ENCODE data around the gene FRAT1. TPM values are rescaled to one million over a fixed set of nuclear protein-coding genes. Genes with fewer than 3 reads are reported as not detected.
A peak's percentile ranks its signal among the peaks of the same experiment; 100 is the strongest.
"Not testable (repeated sequence)": the region's sequence is repeated elsewhere in the genome, so short reads cannot be mapped to it uniquely, and the experiment has no call there.

FRAT1 gene
- total RNA-seq, 2 donors from 2014 or later: 24.4 to 26.5 TPM

GRCh38 chr10:97333601-97334369, 14.7 kb downstream of the FRAT1 start:
- H3K9me3 ChIP-seq (ENCODE audit: control insufficient read depth, low read length, poor library complexity, severe bottlenecking): no peaks in the 10 kb centered on the region
- DNase-seq (peak in 1 of 3 donors; percentile 12), ATAC-seq (peak; percentile 23)
- peaks cover 9% of the 10 kb centered on the region for H3K27me3 Mint-ChIP-seq
- H3K4me1 Mint-ChIP-seq: peaks cover 32% of the 10 kb centered on the region
- peaks cover 4% of the 10 kb centered on the region for H3K36me3 Mint-ChIP-seq (ENCODE audit: low read depth)
- peak overlapping the region; percentile 92 for H3K27ac Mint-ChIP-seq
- peak overlapping the region; percentile 95 for H3K4me3 Mint-ChIP-seq

GRCh38 chr10:97334370-97335175, 15.5 kb downstream of the FRAT1 start, which contains the start of gene FRAT2:
Gene FRAT2 (minus strand): TSS chr10:97334729. CDS start chr10:97334572, 157 bp downstream.
- peak within 1 kb of the TSS; percentile 95 for H3K4me3 Mint-ChIP-seq
- H3K27me3 Mint-ChIP-seq: peaks cover 9% of the 10 kb centered on the region
- H3K9me3 ChIP-seq (ENCODE audit: control insufficient read depth, low read length, poor library complexity, severe bottlenecking): no peaks in the 10 kb centered on the region
- ATAC-seq (peak; percentile 92), DNase-seq (peak; percentile 79 to 83 (median 82))
- H3K36me3 Mint-ChIP-seq (ENCODE audit: low read depth): peaks cover 4% of the 10 kb centered on the region
- peaks cover 31% of the 10 kb centered on the region for H3K4me1 Mint-ChIP-seq
- H3K27ac Mint-ChIP-seq: peak within 1 kb of the TSS; percentile 92

GRCh38 chr10:97335188-97335619, 16.1 kb downstream of the FRAT1 start:
- ATAC-seq (no peak), DNase-seq (no peak)
- Mint-ChIP-seq H3K27me3 (peaks cover 9% of the 10 kb centered on the region), H3K4me3 (no peak overlapping the region), H3K4me1 (peaks cover 26% of the 10 kb centered on the region), H3K27ac (peak overlapping the region; percentile 16), H3K36me3 (ENCODE audit: low read depth) (peaks cover 2% of the 10 kb centered on the region)
- H3K9me3 ChIP-seq (ENCODE audit: control insufficient read depth, low read length, poor library complexity, severe bottlenecking): no peaks in the 10 kb centered on the region

- no peaks in the 10 kb centered on the region for H3K9me3 ChIP-seq (ENCODE audit: control insufficient read depth, low read length, poor library complexity, severe bottlenecking)
- Mint-ChIP-seq H3K27ac (peak overlapping the region; percentile 16), H3K4me1 (peaks cover 24% of the 10 kb centered on the region), H3K4me3 (peak overlapping the region; percentile 43), H3K27me3 (peaks cover 9% of the 10 kb centered on the region), H3K36me3 (ENCODE audit: low read depth) (peaks cover 2% of the 10 kb centered on the region)
- DNase-seq (no peak), ATAC-seq (no peak)
Observed at GRCh38 chr10:97336006-97336405, 16.9 kb downstream of the FRAT1 start.

- H3K36me3 Mint-ChIP-seq (ENCODE audit: low read depth): no peaks in the 10 kb centered on the region
- no peak overlapping the region for H3K27ac Mint-ChIP-seq
- peaks cover 21% of the 10 kb centered on the region for H3K4me1 Mint-ChIP-seq
- H3K4me3 Mint-ChIP-seq: no peak overlapping the region
- H3K9me3 ChIP-seq (ENCODE audit: control insufficient read depth, low read length, poor library complexity, severe bottlenecking): no peaks in the 10 kb centered on the region
- DNase-seq (no peak), ATAC-seq (no peak)
- H3K27me3 Mint-ChIP-seq: peaks cover 9% of the 10 kb centered on the region
Observed at GRCh38 chr10:97336446-97336845, 17.4 kb downstream of the FRAT1 start.

- Mint-ChIP-seq H3K4me3 (no peak overlapping the region), H3K36me3 (ENCODE audit: low read depth) (no peaks in the 10 kb centered on the region), H3K27ac (no peak overlapping the region), H3K27me3 (peaks cover 9% of the 10 kb centered on the region), H3K4me1 (peaks cover 14% of the 10 kb centered on the region)
- DNase-seq (no peak), ATAC-seq (no peak)
- H3K9me3 ChIP-seq (ENCODE audit: control insufficient read depth, low read length, poor library complexity, severe bottlenecking): no peaks in the 10 kb centered on the region
Observed at GRCh38 chr10:97336942-97337831, 18.1 kb downstream of the FRAT1 start.

- Mint-ChIP-seq H3K4me1 (peaks cover 6% of the 10 kb centered on the region), H3K27ac (no peak overlapping the region), H3K27me3 (peaks cover 9% of the 10 kb centered on the region), H3K4me3 (no peak overlapping the region), H3K36me3 (ENCODE audit: low read depth) (no peaks in the 10 kb centered on the region)
- no peaks in the 10 kb centered on the region for H3K9me3 ChIP-seq (ENCODE audit: control insufficient read depth, low read length, poor library complexity, severe bottlenecking)
- no peak for DNase-seq
- ATAC-seq: no peak
Observed at GRCh38 chr10:97338041-97338440, 19.0 kb downstream of the FRAT1 start.

GRCh38 chr10:97341416-97341815, 22.3 kb downstream of the FRAT1 start:
- Mint-ChIP-seq H3K27ac (no peak overlapping the region), H3K4me1 (peaks cover 3% of the 10 kb centered on the region), H3K36me3 (ENCODE audit: low read depth) (no peaks in the 10 kb centered on the region), H3K4me3 (no peak overlapping the region), H3K27me3 (peaks cover 9% of the 10 kb centered on the region)
- ATAC-seq (no peak), DNase-seq (no peak)
- no peaks in the 10 kb centered on the region for H3K9me3 ChIP-seq (ENCODE audit: control insufficient read depth, low read length, poor library complexity, severe bottlenecking)

- H3K27me3 Mint-ChIP-seq; H3K36me3 Mint-ChIP-seq (ENCODE audit: low read depth); DNase-seq; H3K9me3 ChIP-seq (ENCODE audit: control insufficient read depth, low read length, poor library complexity, severe bottlenecking); H3K4me3 Mint-ChIP-seq; H3K4me1 Mint-ChIP-seq; ATAC-seq: not testable (repeated sequence)
- peak overlapping the region; percentile 62 for H3K27ac Mint-ChIP-seq
Observed at GRCh38 chr10:97343664-97344063, 24.6 kb downstream of the FRAT1 start.

GRCh38 chr10:97347317-97347716, 28.2 kb downstream of the FRAT1 start:
- peak overlapping the region; percentile 63 for H3K4me3 Mint-ChIP-seq

GRCh38 chr10:97349752-97350513, 30.9 kb downstream of the FRAT1 start:
- H3K4me3 Mint-ChIP-seq: no peak overlapping the region
- no peaks in the 10 kb centered on the region for H3K9me3 ChIP-seq (ENCODE audit: control insufficient read depth, low read length, poor library complexity, severe bottlenecking)
- ATAC-seq (no peak), DNase-seq (no peak)
- no peaks in the 10 kb centered on the region for H3K4me1 Mint-ChIP-seq
- no peaks in the 10 kb centered on the region for H3K36me3 Mint-ChIP-seq (ENCODE audit: low read depth)
- no peaks in the 10 kb centered on the region for H3K27me3 Mint-ChIP-seq
- H3K27ac Mint-ChIP-seq: no peak overlapping the region

More at GRCh38 chr10:97347317-97347716, 28.2 kb downstream of the FRAT1 start:
- ATAC-seq (no peak), DNase-seq (no peak)
- Mint-ChIP-seq H3K36me3 (ENCODE audit: low read depth) (no peaks in the 10 kb centered on the region), H3K27ac (peak overlapping the region; percentile 68), H3K27me3 (no peaks in the 10 kb centered on the region), H3K4me1 (peaks cover 3% of the 10 kb centered on the region)
- H3K9me3 ChIP-seq (ENCODE audit: control insufficient read depth, low read length, poor library complexity, severe bottlenecking): no peaks in the 10 kb centered on the region

GRCh38 chr10:97353945-97354344, 34.9 kb downstream of the FRAT1 start:
- ATAC-seq (no peak), DNase-seq (no peak)
- no peak overlapping the region for H3K4me3 Mint-ChIP-seq
- H3K4me1 Mint-ChIP-seq: peaks cover 5% of the 10 kb centered on the region
- no peaks in the 10 kb centered on the region for H3K36me3 Mint-ChIP-seq (ENCODE audit: low read depth)
- H3K27me3 Mint-ChIP-seq: no peaks in the 10 kb centered on the region
- H3K9me3 ChIP-seq (ENCODE audit: control insufficient read depth, low read length, poor library complexity, severe bottlenecking): no peaks in the 10 kb centered on the region
- H3K27ac Mint-ChIP-seq: no peak overlapping the region

All from T-helper 17 cell (primary cell).